Suprapubic skin (tissue), 3 donors: ENCODE measurements around the gene PRRX2.

ENCODE experiments used
- CTCF ChIP-seq, 2 donors: fragments of 200-600 bp in 1 of 2; fragments of 450-650 bp in 1 of 2; sonication (generic) in 1 of 2; IDR thresholded peaks; one replicate each; pipeline ENCODE4 v1.5.1; 2016 to 2019; ENCODE audit warnings: antibody characterized with exemption in 2 of 2, mild to moderate bottlenecking in 1 of 2, moderate library complexity in 1 of 2
- EP300 ChIP-seq: sonication (generic); formaldehyde crosslinking; IDR thresholded peaks from one replicate; pipeline ENCODE4 v1.6.1; 2017; ENCODE audit warnings: antibody characterized with exemption
- POLR2A ChIP-seq, 2 donors: fragments of 450-650 bp; IDR thresholded peaks; one replicate each; pipeline ENCODE4 v1.6.1; 2017; ENCODE audit warnings: antibody characterized with exemption in 2 of 2, mild to moderate bottlenecking in 2 of 2, moderate library complexity in 2 of 2

DNA sequence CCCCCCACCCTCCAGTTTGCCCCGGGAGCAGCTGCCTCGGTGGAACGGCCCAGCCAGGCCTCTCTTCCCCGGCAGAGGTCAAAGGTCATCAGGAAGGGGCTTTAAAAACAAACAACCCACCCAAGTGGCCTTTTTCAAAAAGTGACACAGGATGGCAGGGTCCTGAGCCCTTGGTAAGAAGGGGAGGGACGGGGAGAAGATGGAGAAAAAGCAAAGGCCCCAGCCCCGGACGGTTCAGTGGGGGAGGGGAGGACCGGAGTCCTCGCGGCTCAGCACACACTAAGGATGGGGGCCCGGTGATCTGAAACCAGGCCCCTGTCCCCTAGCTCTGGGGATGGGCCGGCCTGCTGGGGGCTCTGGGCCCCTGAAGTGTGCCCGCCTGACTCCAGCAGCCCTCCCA is 1.1 kb downstream of the PRRX2 start:
- TF ChIP-seq CTCF (IDR thresholded peaks at IDR 0.05) (no peak), POLR2A (IDR thresholded peaks at IDR 0.05) (no peak), EP300 (no peak)
